GM18858 (cell line): ENCODE measurements around the gene ARHGAP18.
A peak's percentile ranks its signal among the peaks of the same experiment; 100 is the strongest.

ENCODE experiments used
- ATAC-seq: cut with Tn5 transposase; IDR thresholded peaks from one replicate; pipeline ENCODE4 v1.9.1; 2021; ENCODE audit not compliant: unreplicated experiment

Gene ARHGAP18

GRCh38 chr6:129709769-129710449, at the start of gene ARHGAP18:
TSS of gene ARHGAP18 (minus strand) at chr6:129710177. CDS start at chr6:129710136, 41 bp downstream.
- ATAC-seq, result peak; percentile 90

GRCh38 chr6:129755787-129756186, 45.8 kb upstream of the ARHGAP18 start:
- no peak for ATAC-seq

GRCh38 chr6:129754750-129755149, 44.8 kb upstream of the ARHGAP18 start:
- no peak for ATAC-seq

GRCh38 chr6:129753422-129753821, 43.4 kb upstream of the ARHGAP18 start:
- no peak for ATAC-seq

GRCh38 chr6:129751384-129751783, 41.4 kb upstream of the ARHGAP18 start:
- no peak for ATAC-seq

- no peak for ATAC-seq
Measured at GRCh38 chr6:129750360-129750759, 40.4 kb upstream of the ARHGAP18 start.

- ATAC-seq, result peak; percentile 28
Measured at GRCh38 chr6:129749749-129750120, 39.8 kb upstream of the ARHGAP18 start.

- ATAC-seq, result no peak
Measured at GRCh38 chr6:129748901-129749748, 39.1 kb upstream of the ARHGAP18 start.

- ATAC-seq, result peak; percentile 90
Measured at GRCh38 chr6:129748212-129748900, 38.4 kb upstream of the ARHGAP18 start.

- ATAC-seq, result no peak
Measured at GRCh38 chr6:129747588-129748112, 37.7 kb upstream of the ARHGAP18 start.

GRCh38 chr6:129744880-129745237, 34.9 kb upstream of the ARHGAP18 start:
- no peak for ATAC-seq

GRCh38 chr6:129744201-129744879, 34.4 kb upstream of the ARHGAP18 start:
- no peak for ATAC-seq

- ATAC-seq, result no peak
Measured at GRCh38 chr6:129740013-129740412, 30.0 kb upstream of the ARHGAP18 start.

- ATAC-seq, result no peak
Measured at GRCh38 chr6:129736105-129736504, 26.1 kb upstream of the ARHGAP18 start.

- no peak for ATAC-seq
Measured at GRCh38 chr6:129733290-129733689, 23.3 kb upstream of the ARHGAP18 start.

GRCh38 chr6:129732542-129732941, 22.6 kb upstream of the ARHGAP18 start:
- ATAC-seq, result no peak

GRCh38 chr6:129732034-129732433, 22.1 kb upstream of the ARHGAP18 start:
- no peak for ATAC-seq

- no peak for ATAC-seq
Measured at GRCh38 chr6:129731428-129731827, 21.5 kb upstream of the ARHGAP18 start.

GRCh38 chr6:129730477-129731165, 20.6 kb upstream of the ARHGAP18 start:
- peak; percentile 70 for ATAC-seq

GRCh38 chr6:129726650-129727049, 16.7 kb upstream of the ARHGAP18 start:
- no peak for ATAC-seq
